Thyroid gland (tissue), 4 donors: ENCODE measurements around the gene DOCK2.

Source experiments
- CTCF ChIP-seq, 6 experiments: fragments of 200-600 bp in 3 of 6; fragments of 450-650 bp in 3 of 6; sonication (generic) in 3 of 6; IDR thresholded peaks; one replicate each; pipeline ENCODE4 v1.5.1; 2016 to 2019; ENCODE audit warnings: antibody characterized with exemption in 6 of 6, mild to moderate bottlenecking in 2 of 6, inconsistent platforms in 1 of 6, moderate library complexity in 1 of 6
- POLR2A ChIP-seq, 2 donors: fragments of 450-650 bp; IDR thresholded peaks; one replicate each; pipeline ENCODE4 v1.6.1; 2017; ENCODE audit warnings: antibody characterized with exemption in 2 of 2, mild to moderate bottlenecking in 2 of 2, moderate library complexity in 1 of 2

DNA sequence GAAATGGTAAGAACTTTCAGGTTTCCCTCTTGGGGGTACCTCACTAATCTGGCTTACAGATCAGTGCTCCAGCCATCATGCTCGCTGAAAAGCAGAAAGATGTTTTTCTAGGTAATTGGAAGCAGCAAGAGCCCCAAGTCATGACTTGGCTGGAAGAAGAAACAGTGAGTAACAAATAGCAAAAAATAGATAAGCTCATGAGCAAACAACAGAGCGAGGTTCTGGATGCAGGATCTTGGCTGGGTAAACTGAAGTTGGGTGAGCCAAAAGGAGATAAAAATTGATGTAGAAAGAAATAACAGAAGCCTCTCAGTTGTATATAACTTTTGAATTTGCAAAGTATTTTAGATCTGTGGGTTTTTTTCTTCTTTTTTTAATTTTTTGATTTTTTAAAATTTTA is 233.1 kb downstream of the DOCK2 start:
- TF ChIP-seq CTCF (IDR thresholded peaks at IDR 0.05) (no peak), POLR2A (IDR thresholded peaks at IDR 0.05) (no peak)
